ENCODE measurements around the gene EYA2.
"Not testable (repeated sequence)": the region's sequence is repeated elsewhere in the genome, so short reads cannot be mapped to it uniquely, and the experiment has no call there.

The EYA2 gene

GRCh38 chr20:46897328-46897880 is 2.8 kb downstream of the EYA2 start:
- DNase-seq (ENCODE audit: low spot score), result no peak

GRCh38 chr20:46898423-46898822 is 3.8 kb downstream of the EYA2 start:
- no peak for DNase-seq (ENCODE audit: low spot score)

DNA sequence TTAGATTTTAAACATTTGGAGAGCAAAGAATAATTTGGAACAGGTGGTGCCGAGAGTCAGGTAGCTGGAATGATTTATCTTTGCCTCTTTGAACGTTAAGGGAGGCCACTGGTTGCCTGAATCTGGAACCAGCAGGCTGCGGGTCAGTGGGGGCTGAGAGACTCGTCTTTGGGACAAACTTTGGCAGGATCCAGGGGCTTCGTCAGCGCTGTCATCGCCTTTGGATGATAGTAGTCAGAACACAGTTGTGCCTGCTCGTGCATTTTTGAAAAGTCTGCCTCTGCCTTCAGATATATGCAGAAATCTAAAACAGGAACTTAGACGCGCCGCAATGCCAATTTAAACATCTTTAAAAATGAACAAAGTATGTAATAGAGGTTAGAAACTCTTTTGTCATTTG is 5.0 kb downstream of the EYA2 start:
- DNase-seq (ENCODE audit: low spot score), result no peak

- no peak for DNase-seq (ENCODE audit: low spot score)
These were observed 5.4 kb downstream of the EYA2 start for GRCh38 chr20:46900086-46900485.

GRCh38 chr20:46900826-46901225 is 6.2 kb downstream of the EYA2 start:
- no peak for DNase-seq (ENCODE audit: low spot score)

DNA sequence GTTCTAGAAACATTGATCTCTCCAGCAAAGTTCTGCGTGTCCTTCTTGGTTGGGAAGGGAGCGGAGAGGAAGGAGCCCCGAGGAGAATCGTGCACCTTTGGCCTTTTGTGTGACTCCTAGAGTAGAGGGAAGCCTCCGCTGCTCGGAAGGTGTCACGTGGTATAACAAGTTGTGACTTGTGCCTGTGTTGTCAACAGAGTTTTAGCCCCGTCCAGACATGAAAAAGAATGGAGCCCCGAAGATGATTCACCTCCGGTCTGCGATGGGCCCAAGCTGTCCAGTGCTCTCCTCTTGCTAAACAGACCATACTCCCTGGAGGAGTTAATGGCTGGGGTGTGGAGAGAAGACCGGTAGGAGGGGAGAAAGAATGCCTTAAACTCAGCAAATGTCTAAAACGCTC is 7.0 kb downstream of the EYA2 start:
- DNase-seq (ENCODE audit: low spot score), result no peak

GRCh38 chr20:46903256-46903655 is 8.6 kb downstream of the EYA2 start:
- no peak for DNase-seq (ENCODE audit: low spot score)

GRCh38 chr20:46903937-46904336 is 9.3 kb downstream of the EYA2 start:
- no peak for DNase-seq (ENCODE audit: low spot score)

DNA sequence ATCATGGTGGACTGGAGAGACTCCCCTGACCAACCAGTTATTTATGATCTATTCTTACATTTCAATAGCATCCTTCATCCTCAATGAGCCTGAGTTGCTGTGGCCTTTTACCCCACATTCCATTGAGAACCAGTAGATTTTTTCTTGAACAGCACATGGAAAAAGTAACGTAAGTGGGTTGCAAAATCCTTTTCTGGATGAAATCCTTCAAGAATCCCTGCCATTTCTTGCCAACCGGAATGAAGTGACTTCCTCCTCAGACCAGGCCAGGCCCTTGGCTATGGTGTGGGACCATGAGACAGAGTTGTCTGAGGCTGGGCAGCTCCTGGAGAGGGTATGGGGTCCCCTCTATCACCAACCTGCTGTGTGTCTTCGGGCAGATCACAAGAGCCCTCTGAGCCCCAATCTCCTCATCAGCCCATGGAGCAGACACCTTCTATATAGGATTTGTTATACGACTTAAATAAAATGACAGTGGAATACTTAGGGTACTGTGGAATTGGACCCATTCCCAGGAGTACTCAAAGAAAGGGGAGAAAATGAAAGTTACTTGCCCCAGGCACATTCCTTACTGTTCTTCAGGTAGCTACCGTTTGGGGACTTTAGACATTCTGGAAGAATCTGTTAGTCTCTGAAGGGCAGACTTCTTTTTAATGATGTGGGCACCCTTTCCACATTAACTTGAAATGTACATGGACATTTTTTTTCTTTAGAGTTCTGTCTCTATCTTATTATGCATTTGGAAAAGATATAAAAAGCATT is 10.9 kb downstream of the EYA2 start:
- DNase-seq (ENCODE audit: low spot score), result no peak

- no peak for DNase-seq (ENCODE audit: low spot score)
These were observed 18.8 kb downstream of the EYA2 start for GRCh38 chr20:46913329-46914044.

- no peak for DNase-seq (ENCODE audit: low spot score)
These were observed 20.2 kb downstream of the EYA2 start for GRCh38 chr20:46914789-46915379.

- DNase-seq (ENCODE audit: low spot score), result no peak
These were observed 21.1 kb downstream of the EYA2 start for GRCh38 chr20:46915575-46916257.

GRCh38 chr20:46916258-46916603 is 21.6 kb downstream of the EYA2 start:
- DNase-seq (ENCODE audit: low spot score), result no peak

- no peak for DNase-seq (ENCODE audit: low spot score)
These were observed 22.5 kb downstream of the EYA2 start for GRCh38 chr20:46917155-46917554.

GRCh38 chr20:46920114-46920513 is 25.5 kb downstream of the EYA2 start:
- no peak for DNase-seq (ENCODE audit: low spot score)

GRCh38 chr20:46922841-46923240 is 28.2 kb downstream of the EYA2 start:
- not testable (repeated sequence) for DNase-seq (ENCODE audit: low spot score)

DNA sequence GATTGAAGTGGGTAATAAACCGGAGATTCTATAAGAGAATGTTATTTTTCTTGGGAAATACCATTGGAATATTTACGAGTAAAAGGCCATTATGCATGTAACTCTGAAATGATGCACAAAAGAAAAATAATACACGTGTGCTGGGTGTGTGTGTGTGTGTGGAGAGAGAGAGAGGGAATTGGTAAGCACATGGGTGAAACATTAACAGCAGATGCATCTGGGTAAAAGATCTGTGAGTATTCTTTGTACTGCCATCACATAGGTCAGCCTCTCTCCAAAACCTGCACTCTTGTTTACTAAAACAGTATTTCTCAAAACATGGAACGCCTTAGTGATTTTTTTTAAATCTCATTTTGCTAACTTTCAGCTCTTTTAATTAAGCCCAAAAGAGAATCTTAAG is 28.9 kb downstream of the EYA2 start:
- no peak for DNase-seq (ENCODE audit: low spot score)

- no peak for DNase-seq (ENCODE audit: low spot score)
These were observed 34.0 kb downstream of the EYA2 start for GRCh38 chr20:46928580-46929132.

GRCh38 chr20:46929902-46930301 is 35.3 kb downstream of the EYA2 start:
- DNase-seq (ENCODE audit: low spot score), result no peak

DNA sequence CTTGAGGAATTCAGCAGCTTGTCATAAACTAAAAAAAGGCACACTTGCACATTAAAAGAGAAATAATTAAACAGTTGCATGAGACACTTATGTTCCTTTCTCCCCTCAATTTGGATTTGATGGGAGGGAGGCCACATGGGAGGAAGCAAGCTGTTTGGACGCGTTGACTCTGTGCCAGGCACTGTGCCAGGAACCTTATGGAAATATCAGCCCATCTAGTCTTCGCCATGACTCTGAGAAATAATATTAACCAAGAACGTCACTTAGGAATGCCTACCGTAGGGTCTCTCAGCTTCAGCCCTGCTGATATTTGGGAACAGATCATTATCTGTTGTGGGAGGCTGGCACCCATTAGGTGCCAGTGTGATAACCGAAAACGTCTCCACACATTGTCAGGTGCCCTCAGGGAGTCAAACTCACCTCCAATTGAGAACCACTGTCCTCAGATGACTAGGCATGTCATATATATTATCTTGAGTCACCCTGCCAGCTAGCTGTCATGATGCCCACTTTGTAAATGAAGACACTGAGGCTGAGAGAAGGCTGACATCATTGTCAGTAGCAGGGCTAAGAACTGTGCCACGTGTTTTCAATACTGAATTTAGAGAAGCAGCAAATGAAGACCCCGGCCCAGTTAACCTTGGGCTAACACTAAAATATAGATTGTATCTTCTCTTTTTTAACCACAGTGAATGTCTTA is 36.1 kb downstream of the EYA2 start:
- DNase-seq (ENCODE audit: low spot score), result no peak

DNA sequence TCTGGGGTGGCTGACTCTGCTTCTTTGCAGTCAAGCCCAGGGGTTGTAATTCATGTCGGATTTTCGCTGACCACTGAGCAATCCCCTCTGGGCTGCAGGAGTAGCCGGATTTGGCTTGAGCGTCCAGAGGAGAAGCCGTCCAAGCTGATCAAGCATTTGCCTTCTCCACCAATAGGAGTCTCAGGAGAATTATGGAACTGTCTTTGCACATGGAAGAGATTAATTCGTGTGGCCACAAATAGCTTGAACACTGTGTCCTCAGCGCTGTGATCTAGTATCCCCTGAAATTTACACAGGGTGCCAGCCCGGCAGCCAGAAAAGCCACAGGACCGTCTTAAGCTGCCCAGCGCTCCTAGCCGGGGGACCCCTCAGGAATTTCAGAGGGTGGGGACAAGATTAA is 37.1 kb downstream of the EYA2 start:
- DNase-seq (ENCODE audit: low spot score), result no peak

GRCh38 chr20:46932439-46932838 is 37.8 kb downstream of the EYA2 start:
- DNase-seq (ENCODE audit: low spot score), result not testable (repeated sequence)

Data from NAMALWA (cell line).